NCI-H2227 (cell line): ENCODE measurements around the gene TBX1.

Experiments
- DNase-seq: peaks from one replicate; lab custom pipeline; 2025; ENCODE audit not compliant: unreplicated experiment; lab: John Stamatoyannopoulos, UW

Gene TBX1

GRCh38 chr22:19797086-19798002 lies 36.8 kb downstream of the TBX1 start:
- DNase-seq: no peak

- DNase-seq: no peak
Observed at GRCh38 chr22:19798003-19798665, 37.6 kb downstream of the TBX1 start.

GRCh38 chr22:19798891-19799293 lies 38.3 kb downstream of the TBX1 start:
- no peak for DNase-seq

- DNase-seq: no peak
Observed at GRCh38 chr22:19799322-19800190, 39.0 kb downstream of the TBX1 start.

GRCh38 chr22:19800306-19800705 lies 39.7 kb downstream of the TBX1 start:
- DNase-seq: no peak

GRCh38 chr22:19800761-19801244 lies 40.2 kb downstream of the TBX1 start:
- DNase-seq: no peak

GRCh38 chr22:19801340-19802000 lies 40.9 kb downstream of the TBX1 start:
- DNase-seq: no peak

GRCh38 chr22:19802001-19802893 lies 41.7 kb downstream of the TBX1 start:
- DNase-seq: no peak

- no peak for DNase-seq
Observed at GRCh38 chr22:19802894-19803735, 42.5 kb downstream of the TBX1 start.

- no peak for DNase-seq
Observed at GRCh38 chr22:19803736-19804267, 43.2 kb downstream of the TBX1 start.

GRCh38 chr22:19805821-19806212 lies 45.2 kb downstream of the TBX1 start:
- no peak for DNase-seq

- peak; percentile 20 for DNase-seq
Observed at GRCh38 chr22:19806213-19807160, 45.9 kb downstream of the TBX1 start.

GRCh38 chr22:19807161-19807913 lies 46.8 kb downstream of the TBX1 start:
- DNase-seq: no peak

GRCh38 chr22:19807914-19808872 lies 47.6 kb downstream of the TBX1 start:
- DNase-seq: no peak

- no peak for DNase-seq
Observed at GRCh38 chr22:19808873-19809478, 48.4 kb downstream of the TBX1 start.
